ENCODE data around the gene MARK3. TPM values are rescaled to one million over a fixed set of nuclear protein-coding genes. Genes with fewer than 3 reads are reported as not detected.

The MARK3 gene
- total and polyA plus RNA-seq, 2 of the 13 experiments (the other 11 are each of a cell fraction or from before 2014, with no cell fraction given): 47.7 to 56.6 TPM

- TF ChIP-seq ELK4 (CRISPR knock-in tag; IDR thresholded peaks at IDR 0.05; ENCODE audit: borderline replicate concordance) (no peak), MXD1 (CRISPR knock-in tag; IDR thresholded peaks at IDR 0.05) (no peak; the same call in 1 of the 2 replicates), NR2F6 (IDR thresholded peaks at IDR 0.05) (no peak), NR2F6 (CRISPR knock-in tag; IDR thresholded peaks at IDR 0.05) (no peak), MXI1 (IDR thresholded peaks at IDR 0.05; ENCODE audit: borderline replicate concordance, low read depth, low read length) (0 out of 3 replicates have a peak, but pooled peaks have one; percentile 20), ARID2 (CRISPR knock-in tag; IDR thresholded peaks at IDR 0.05; ENCODE audit: borderline replicate concordance) (no peak), SYNCRIP (IDR thresholded peaks at IDR 0.05; ENCODE audit: insufficient read depth, low read depth, low read length) (no peak), KAT2B (IDR thresholded peaks at IDR 0.05; ENCODE audit: borderline replicate concordance, low read depth, low read length) (no peak), LCORL (IDR thresholded peaks at IDR 0.05) (no peak), LCORL (CRISPR knock-in tag; IDR thresholded peaks at IDR 0.05) (no peak), ZNF724P (CRISPR knock-in tag; IDR thresholded peaks at IDR 0.05; ENCODE audit: borderline replicate concordance) (no peak), ZNF263 (CRISPR knock-in tag; IDR thresholded peaks at IDR 0.05) (no peak), PAF1 (CRISPR knock-in tag; IDR thresholded peaks at IDR 0.05) (no peak), ZNF770 (CRISPR knock-in tag; IDR thresholded peaks at IDR 0.05) (no peak), CBX2 (IDR thresholded peaks at IDR 0.05; ENCODE audit: low read depth, low read length) (no peak), CBX2 (CRISPR knock-in tag; IDR thresholded peaks at IDR 0.05; ENCODE audit: low read depth) (no peak), GTF3A (CRISPR knock-in tag; conservative IDR thresholded peaks at IDR 0.05) (no peak), CENPX (CRISPR knock-in tag; IDR thresholded peaks at IDR 0.05) (no peak), SNAPC2 (CRISPR knock-in tag; IDR thresholded peaks at IDR 0.05) (no peak), ZNF326 (CRISPR knock-in tag; IDR thresholded peaks at IDR 0.05; ENCODE audit: borderline replicate concordance) (no peak), TFAP4 (IDR thresholded peaks at IDR 0.05; ENCODE audit: borderline replicate concordance, low read depth) (no peak), ZNF431 (CRISPR knock-in tag; IDR thresholded peaks at IDR 0.05; ENCODE audit: borderline replicate concordance, low read depth) (no peak), HDAC1 (CRISPR knock-in tag; IDR thresholded peaks at IDR 0.05) (no peak), NAIF1 (CRISPR knock-in tag; IDR thresholded peaks at IDR 0.05; ENCODE audit: borderline replicate concordance) (no peak), HNF1B (CRISPR knock-in tag; IDR thresholded peaks at IDR 0.05) (no peak), SMARCE1 (IDR thresholded peaks at IDR 0.05; ENCODE audit: borderline replicate concordance) (no peak), HOXA7 (CRISPR knock-in tag; IDR thresholded peaks at IDR 0.05) (no peak)
These were observed 158.6 kb downstream of the MARK3 start (continued) for GRCh38 chr14:103543721-103544387.
